AG09319 (cell line): ENCODE measurements around the gene RAMP1.

Source experiments
- DNase-seq: peaks from one replicate; pipeline ENCODE4 v3.0.0-alpha.2; 2010; ENCODE audit warnings: low read depth; ENCODE audit errors: extremely low read depth
- CTCF ChIP-seq: IDR thresholded peaks from 2 replicates; pipeline ENCODE4 v1.5.1; 2011; ENCODE audit warnings: low read depth, mild to moderate bottlenecking, inconsistent platforms, low read length, moderate library complexity

The RAMP1 gene

DNA sequence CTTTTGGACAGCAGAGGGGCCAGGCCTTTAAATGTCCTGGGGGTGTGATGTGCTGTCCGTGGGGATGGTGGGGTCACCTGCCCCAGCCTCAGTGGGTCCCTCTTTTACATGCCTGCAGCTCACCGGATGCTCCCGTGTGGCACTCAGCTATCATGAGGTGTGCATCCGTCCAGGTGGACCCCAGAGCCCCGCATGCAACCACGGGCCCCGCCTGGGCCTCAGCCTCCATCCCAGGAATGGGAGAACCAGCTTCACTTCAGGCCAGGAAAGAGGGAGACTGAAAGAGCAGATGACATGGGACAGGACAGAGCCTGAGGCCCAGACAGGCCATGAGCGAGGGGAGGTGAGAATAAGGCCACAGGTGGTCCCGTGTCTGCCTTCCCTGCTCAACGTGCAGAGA lies 37.5 kb downstream of the RAMP1 start:
- no peak for TF ChIP-seq CTCF
- no peak for DNase-seq

- DNase-seq = no peak
- TF ChIP-seq CTCF = no peak
Measured at GRCh38 chr2:237898057-237898414, 38.6 kb downstream of the RAMP1 start.

DNA sequence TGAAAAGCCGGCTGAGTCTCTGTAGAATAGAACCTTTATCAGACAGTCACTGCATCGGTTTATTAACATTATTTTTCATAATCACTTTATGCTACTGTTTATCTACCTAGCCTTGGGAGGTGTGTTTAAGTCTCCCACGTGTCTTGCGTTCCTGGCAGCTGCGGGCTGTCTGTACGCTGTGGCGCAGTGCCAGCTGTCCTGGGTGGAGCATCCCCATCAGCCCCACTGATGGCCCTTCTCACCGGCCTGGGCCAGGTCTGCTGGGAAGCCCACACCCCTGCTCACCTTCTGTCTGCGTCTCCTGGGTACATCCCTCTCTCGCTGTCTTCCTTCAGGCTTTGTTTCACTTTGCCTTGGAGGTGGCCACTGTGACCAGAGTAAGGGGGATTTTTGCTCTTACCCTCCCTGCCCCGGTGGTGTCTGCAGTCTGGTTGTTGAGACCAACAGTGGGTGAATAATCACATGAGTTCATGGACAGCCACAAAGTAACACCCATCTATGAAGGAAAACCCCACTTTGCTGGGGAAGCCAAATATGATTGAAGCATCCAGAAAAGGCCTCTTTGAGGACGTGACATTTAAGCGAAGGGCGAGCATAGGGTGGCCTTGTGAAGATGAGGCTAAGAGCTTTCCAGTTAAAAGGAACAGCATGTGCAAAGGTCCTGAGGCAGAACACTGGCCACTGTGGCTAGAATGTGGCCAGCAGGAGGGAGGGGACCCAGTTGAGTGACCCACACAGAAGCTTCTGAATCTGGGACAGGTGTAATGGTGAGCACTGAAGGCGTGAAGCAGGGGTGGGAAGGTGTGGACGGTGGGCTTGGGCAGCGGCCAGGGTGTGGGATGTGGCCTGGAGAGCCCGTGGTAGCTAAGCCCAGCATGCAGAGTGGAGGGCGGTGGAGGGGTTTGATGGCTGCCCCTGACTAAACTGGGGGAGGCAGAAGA lies 41.7 kb downstream of the RAMP1 start:
- no peak for DNase-seq
- no peak for TF ChIP-seq CTCF

DNA sequence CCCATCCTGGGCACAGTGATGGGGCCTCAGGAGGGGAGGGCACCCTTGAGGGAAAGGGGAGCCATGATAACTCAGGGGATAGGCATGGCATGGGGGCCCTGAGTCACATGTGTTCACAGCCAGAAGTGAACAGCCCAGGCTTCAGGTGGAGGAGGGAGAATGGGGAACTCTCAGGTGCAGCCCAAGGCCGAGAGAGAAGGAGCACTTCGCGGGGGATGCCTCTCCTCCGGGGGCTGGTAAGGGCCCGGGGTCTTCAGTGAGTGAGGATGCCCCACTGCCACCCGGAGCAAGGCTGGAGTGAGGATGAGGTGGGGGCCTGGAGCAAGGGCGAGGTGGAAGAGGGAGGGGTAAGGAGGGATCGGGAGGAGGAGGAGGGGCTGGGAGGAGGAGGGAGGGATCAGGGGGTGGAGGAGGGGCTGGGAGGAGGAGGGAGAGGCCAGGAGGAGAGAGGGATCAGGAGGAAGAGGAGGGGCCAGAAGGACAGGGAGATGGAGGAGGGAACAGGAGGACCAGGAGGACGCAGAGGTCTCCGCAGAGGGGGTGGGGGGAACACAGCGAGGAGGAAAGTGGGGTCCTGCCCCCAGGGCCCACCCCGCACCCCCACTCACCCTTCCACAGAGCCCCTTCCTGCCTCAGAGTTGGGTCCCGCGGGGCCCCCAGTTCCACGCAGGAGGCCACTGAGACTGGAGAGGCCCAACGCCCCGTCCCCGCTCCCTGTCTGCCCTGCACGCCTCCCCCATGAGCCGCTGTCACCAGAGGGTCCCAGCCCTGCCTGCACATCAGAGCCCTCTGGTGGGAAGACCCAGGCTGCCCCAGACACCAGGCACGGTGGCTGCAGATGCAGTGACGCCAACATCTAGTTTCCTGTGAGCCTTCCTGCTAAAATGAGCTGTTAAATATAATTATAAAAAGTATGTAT lies 42.8 kb downstream of the RAMP1 start:
- TF ChIP-seq CTCF = no peak
- DNase-seq = no peak

DNA sequence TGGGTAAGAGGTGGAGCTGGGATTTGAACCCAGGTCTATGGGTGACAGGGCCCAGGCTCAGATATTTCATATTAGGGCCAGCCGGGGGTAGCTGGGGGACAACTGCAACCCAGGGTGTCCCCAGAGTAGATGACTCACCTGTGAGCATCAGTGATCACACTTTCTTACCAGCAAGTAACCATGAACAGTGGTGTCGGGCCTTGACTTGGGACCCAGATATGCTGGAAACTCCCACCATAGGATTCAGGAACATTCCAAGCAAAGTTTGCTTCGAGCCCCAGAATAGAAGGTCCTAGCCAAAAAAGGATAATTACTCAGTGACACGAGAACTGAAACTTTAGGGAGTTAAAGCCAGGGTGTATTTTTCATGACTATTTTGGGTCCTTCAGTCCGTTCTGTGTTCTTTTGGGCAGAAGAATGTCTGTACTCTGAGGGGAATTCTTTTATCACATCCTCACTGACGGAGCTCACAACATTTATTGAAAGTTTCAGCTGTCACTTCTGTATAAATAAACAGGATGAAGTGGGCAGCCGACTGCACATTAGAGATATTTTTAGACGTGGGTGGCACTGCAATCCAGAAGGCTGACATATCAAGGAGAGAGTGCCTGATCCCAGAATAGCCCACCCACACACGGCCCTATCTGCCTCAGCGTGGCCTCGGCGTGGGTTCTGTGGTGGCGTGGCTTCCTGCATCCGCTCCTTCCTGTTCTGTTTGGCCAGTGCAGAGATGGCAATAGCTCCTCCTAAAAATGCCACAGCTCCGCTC lies 45.6 kb downstream of the RAMP1 start:
- DNase-seq = peak; percentile 14
- no peak for TF ChIP-seq CTCF

DNA sequence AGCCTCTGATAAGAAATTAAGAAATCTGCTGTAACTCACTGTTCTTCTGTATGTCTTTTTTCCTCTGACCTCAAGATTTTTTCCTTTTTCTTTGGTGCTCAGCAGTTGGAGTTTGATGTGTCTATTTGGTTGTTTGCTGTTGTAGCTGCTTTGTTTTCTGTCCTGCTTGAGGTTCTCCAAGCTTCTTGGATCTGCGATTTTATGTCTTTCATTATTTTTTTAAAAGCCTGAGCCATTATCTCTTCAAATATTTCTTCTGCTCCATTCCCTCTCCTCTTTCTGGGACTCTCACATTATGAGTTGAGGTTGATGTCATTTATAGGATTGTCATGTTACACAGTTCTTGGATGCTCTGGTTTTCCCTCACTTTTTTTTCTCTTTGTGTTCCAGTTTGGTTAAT lies 47.7 kb downstream of the RAMP1 start:
- DNase-seq = no peak
- TF ChIP-seq CTCF = no peak
